ENCODE data around the gene C12orf76. TPM values are rescaled to one million over a fixed set of nuclear protein-coding genes. Genes with fewer than 3 reads are reported as not detected.

C12orf76 gene
- total and polyA plus RNA-seq, 10 of the 15 experiments (the other 5 are each of a cell fraction or from before 2014, with no cell fraction given) = 3.6 to 20.4 (median 10.7) TPM

GRCh38 chr12:109998904-109999648, 49.2 kb downstream of the C12orf76 start, which contains the start of gene ANKRD13A (continued):
- TF ChIP-seq PBX3 (IDR thresholded peaks at IDR 0.05; ENCODE audit: insufficient replicate concordance, low read depth, low read length) (peak; percentile 37), EGR1 (IDR thresholded peaks at IDR 0.05; ENCODE audit: borderline replicate concordance in 1 of 2, low read depth in 2 of 2, low read length in 2 of 2) (peak; percentile 18 to 54; a peak in 2 of 3 replicates), SMAD5 (IDR thresholded peaks at IDR 0.05; ENCODE audit: low read depth) (0 out of 2 replicates have a peak, but pooled peaks have one; percentile 35), RELB (IDR thresholded peaks at IDR 0.05; ENCODE audit: low read depth) (peak; percentile 100), GATAD2B (conservative IDR thresholded peaks at IDR 0.05; ENCODE audit: low read depth) (peak; percentile 96), BACH1 (IDR thresholded peaks at IDR 0.05; ENCODE audit: borderline replicate concordance) (peak; percentile 90), CBFB (IDR thresholded peaks at IDR 0.05; ENCODE audit: low read depth) (peak; percentile 74; the same call in 1 of the 2 replicates), E2F8 (IDR thresholded peaks at IDR 0.05; ENCODE audit: low read depth, partially characterized antibody) (peak; percentile 80), TAF1 (IDR thresholded peaks at IDR 0.05; ENCODE audit: borderline replicate concordance, low read depth, low read length) (peak; percentile 97), CHD4 (IDR thresholded peaks at IDR 0.05) (no peak), HSF1 (IDR thresholded peaks at IDR 0.05; ENCODE audit: low read depth, low read length) (peak; percentile 19; the same call in 1 of the 2 replicates), RB1 (IDR thresholded peaks at IDR 0.05; ENCODE audit: borderline replicate concordance) (peak; percentile 99), ZZZ3 (IDR thresholded peaks at IDR 0.05; ENCODE audit: control insufficient read depth, insufficient read length, low read depth) (no peak), TCF12 (IDR thresholded peaks at IDR 0.05; ENCODE audit: low read depth, low read length) (peak; percentile 52; the same call in 1 of the 2 replicates), EED (IDR thresholded peaks at IDR 0.05; ENCODE audit: low read depth) (no peak), CHD1 (IDR thresholded peaks at IDR 0.05; ENCODE audit: low read depth, low read length) (peak; percentile 100), MTA3 (IDR thresholded peaks at IDR 0.05; ENCODE audit: borderline replicate concordance, low read length) (no peak), NFIC (IDR thresholded peaks at IDR 0.05; ENCODE audit: low read depth, low read length) (peak; percentile 80), MYB (IDR thresholded peaks at IDR 0.05; ENCODE audit: borderline replicate concordance, low read depth, low read length) (0 out of 2 replicates have a peak, but pooled peaks have one; percentile 34), KLF5 (IDR thresholded peaks at IDR 0.05; ENCODE audit: partially characterized antibody) (peak; percentile 100), POLR2A (IDR thresholded peaks at IDR 0.05; ENCODE audit: low read depth, low read length) (peak; percentile 96), SIN3A (IDR thresholded peaks at IDR 0.05; ENCODE audit: low read depth, low read length) (peak; percentile 72)

All from GM12878 (cell line).